Activated T-helper 17 cell treated with anti-CD3 and anti-CD28 coated beads, Interleukin-2, amount 50 U/mL, for 72 hours (primary cell): Measurements from ENCODE around the gene HMCN1. TPM values are rescaled to one million over a fixed set of nuclear protein-coding genes. Genes with fewer than 3 reads are reported as not detected.

ENCODE experiments used
- ATAC-seq: fragments of 150-1000 bp; cut with Tn5 transposase; replicated peaks from 2 replicates; pipeline ENCODE4 v1.10.0; 2021; ENCODE audit warnings: mild to moderate bottlenecking, moderate library complexity
- H3K27ac Mint-ChIP-seq: one replicate; pipeline ENCODE4 v1.8.0; 2022; ENCODE audit warnings: mixed read lengths
- H3K27me3 Mint-ChIP-seq: one replicate; pipeline ENCODE4 v1.8.0; 2022; ENCODE audit warnings: mixed read lengths
- H3K36me3 Mint-ChIP-seq: one replicate; pipeline ENCODE4 v1.8.0; 2022; ENCODE audit warnings: low read depth, mild to moderate bottlenecking, mixed read lengths
- H3K4me1 Mint-ChIP-seq: one replicate; pipeline ENCODE4 v1.8.0; 2022; ENCODE audit warnings: mixed read lengths
- H3K4me3 Mint-ChIP-seq: one replicate; pipeline ENCODE4 v1.8.0; 2022; ENCODE audit warnings: mild to moderate bottlenecking, mixed read lengths
- H3K9me3 Mint-ChIP-seq: one replicate; pipeline ENCODE4 v1.8.0; 2022; ENCODE audit warnings: mixed read lengths
- total RNA-seq, 2 donors: library from RNA; stranded (reverse); gene quantifications; one replicate each; pipeline ENCODE4 v1.2.3, GENCODE V29; 2022

The HMCN1 gene
- total RNA-seq, 2 donors from 2014 or later = 0.06 to 1.2 TPM

DNA sequence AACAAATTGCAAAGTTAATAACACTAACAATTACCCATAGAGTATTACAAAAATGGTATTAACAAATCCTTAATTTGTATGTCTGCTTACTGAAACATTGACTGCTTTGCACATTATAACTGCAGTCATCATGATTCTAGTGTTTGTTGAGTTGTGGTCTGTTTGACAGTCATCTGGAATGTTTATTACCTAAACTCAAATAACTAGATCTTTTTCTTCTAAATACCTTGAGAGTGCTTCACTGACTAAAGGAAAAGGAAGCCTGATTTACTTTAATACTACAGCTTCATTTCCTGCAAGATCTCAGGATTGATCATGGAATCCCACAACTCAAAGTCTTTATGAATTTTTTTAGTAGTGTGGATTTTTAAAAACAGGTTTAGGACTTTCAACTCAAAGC is 70.0 kb downstream of the HMCN1 start:
- no peak overlapping the region for H3K27ac Mint-ChIP-seq
- no peak for ATAC-seq
- no peak overlapping the region for H3K4me3 Mint-ChIP-seq
- H3K9me3 Mint-ChIP-seq = peaks cover 3% of the 10 kb centered on the region
- H3K36me3 Mint-ChIP-seq = no peaks in the 10 kb centered on the region
- peaks cover 7% of the 10 kb centered on the region for H3K27me3 Mint-ChIP-seq
- no peaks in the 10 kb centered on the region for H3K4me1 Mint-ChIP-seq

- Mint-ChIP-seq H3K4me1 (no peaks in the 10 kb centered on the region), H3K9me3 (peaks cover 3% of the 10 kb centered on the region), H3K36me3 (no peaks in the 10 kb centered on the region), H3K27ac (no peak overlapping the region), H3K4me3 (no peak overlapping the region), H3K27me3 (peaks cover 7% of the 10 kb centered on the region)
- no peak for ATAC-seq
Measured at GRCh38 chr1:185804608-185805007, 70.4 kb downstream of the HMCN1 start.

DNA sequence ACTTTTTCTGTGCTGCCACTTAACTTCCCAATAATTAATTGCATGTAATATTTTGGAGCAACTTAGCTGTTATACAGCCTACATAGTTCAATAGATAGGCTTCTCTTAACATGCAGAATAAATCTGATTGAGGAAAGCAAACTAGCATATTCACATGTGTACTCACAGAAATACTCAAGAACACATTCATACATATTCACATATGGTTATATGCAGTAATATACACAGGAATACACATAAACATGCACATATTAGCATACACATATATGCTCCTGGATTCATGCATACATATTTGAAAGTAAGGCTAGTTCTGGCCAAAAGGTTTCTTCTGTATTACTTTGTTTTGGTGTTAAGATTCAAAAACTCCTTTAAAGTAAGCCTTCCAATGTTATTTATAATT is 73.1 kb downstream of the HMCN1 start:
- Mint-ChIP-seq H3K36me3 (no peaks in the 10 kb centered on the region), H3K27ac (no peak overlapping the region), H3K4me3 (no peak overlapping the region), H3K4me1 (no peaks in the 10 kb centered on the region), H3K27me3 (peaks cover 4% of the 10 kb centered on the region), H3K9me3 (no peaks in the 10 kb centered on the region)
- no peak for ATAC-seq

DNA sequence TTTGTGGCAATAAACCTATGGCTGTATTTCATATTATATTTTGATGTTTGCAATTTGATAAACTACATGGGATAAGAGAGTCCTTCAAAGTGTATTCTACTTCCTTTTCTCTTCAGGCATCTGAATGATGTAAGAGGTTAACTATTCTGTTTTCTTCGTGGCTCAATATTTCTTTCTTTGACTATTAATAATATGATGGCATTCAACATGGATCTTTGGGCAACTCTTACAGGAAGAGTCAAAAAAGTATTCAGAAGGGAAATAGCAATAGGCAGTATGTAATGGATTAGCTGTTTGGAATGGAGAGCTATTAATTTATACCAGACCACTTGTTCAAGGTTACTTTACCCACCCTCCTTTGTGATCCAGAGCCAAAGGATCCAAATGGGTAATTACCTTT is 74.4 kb downstream of the HMCN1 start:
- H3K4me3 Mint-ChIP-seq = no peak overlapping the region
- no peak for ATAC-seq
- H3K36me3 Mint-ChIP-seq = no peaks in the 10 kb centered on the region
- H3K4me1 Mint-ChIP-seq = no peaks in the 10 kb centered on the region
- no peaks in the 10 kb centered on the region for H3K9me3 Mint-ChIP-seq
- no peak overlapping the region for H3K27ac Mint-ChIP-seq
- peaks cover 4% of the 10 kb centered on the region for H3K27me3 Mint-ChIP-seq

DNA sequence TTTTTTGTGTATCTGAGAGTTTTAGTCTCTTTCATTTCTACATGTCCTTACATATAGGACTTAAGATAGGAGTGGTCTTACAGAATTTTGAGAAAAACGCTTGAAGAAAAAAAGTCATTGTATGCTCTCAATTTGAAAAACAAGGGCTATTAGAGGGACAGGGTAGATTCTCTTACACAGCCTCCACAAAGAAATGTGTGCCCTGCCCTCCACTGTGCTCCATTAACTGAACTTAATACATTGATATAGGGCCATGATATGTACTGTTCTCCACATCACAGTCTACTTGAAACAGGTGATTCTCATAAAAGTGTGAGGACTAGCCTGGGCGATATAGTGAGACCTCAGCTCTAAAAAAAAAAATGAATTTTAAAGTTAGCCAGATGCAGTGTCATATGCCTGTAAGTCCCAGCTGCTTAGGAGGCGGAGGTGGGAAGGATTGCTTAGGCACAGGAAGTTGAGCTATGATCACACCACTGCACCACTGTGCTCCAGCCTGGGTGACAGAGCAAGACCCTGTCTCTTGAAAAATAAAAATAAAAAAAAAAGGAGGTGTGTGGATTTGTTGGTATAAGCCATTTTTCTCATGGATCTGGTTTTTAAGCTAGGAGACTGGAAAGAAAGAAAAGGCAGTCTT is 77.0 kb downstream of the HMCN1 start:
- no peak for ATAC-seq
- Mint-ChIP-seq H3K9me3 (no peaks in the 10 kb centered on the region), H3K27ac (no peak overlapping the region), H3K4me3 (no peak overlapping the region), H3K36me3 (no peaks in the 10 kb centered on the region), H3K4me1 (no peaks in the 10 kb centered on the region), H3K27me3 (no peaks in the 10 kb centered on the region)

DNA sequence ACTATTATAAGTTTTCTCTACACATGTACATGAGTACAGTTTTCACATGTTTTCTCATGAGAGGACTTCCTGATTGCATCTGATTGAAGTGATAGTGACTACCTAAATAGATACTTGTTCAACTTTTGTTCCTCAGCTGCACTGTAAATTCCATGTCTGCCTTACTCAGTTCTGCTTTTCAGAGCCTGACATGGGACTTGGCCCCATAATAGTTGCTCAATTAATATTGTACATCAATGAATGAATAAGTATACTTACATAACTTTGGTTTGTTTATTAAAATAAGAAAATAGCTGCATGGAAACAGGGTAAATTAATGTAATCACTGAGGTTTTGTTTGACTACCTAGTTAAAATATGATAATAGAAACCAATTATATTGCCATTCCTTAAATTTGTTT is 78.7 kb downstream of the HMCN1 start:
- Mint-ChIP-seq H3K27me3 (peaks cover 5% of the 10 kb centered on the region), H3K4me1 (no peaks in the 10 kb centered on the region), H3K9me3 (no peaks in the 10 kb centered on the region), H3K4me3 (no peak overlapping the region), H3K36me3 (no peaks in the 10 kb centered on the region), H3K27ac (no peak overlapping the region)
- no peak for ATAC-seq

- ATAC-seq = no peak
Measured at GRCh38 chr1:185813401-185813979, 79.3 kb downstream of the HMCN1 start.

GRCh38 chr1:185816460-185816859 is 82.3 kb downstream of the HMCN1 start:
- H3K4me3 Mint-ChIP-seq = no peak overlapping the region
- peaks cover 5% of the 10 kb centered on the region for H3K27me3 Mint-ChIP-seq
- ATAC-seq = no peak
- H3K9me3 Mint-ChIP-seq = no peaks in the 10 kb centered on the region
- H3K4me1 Mint-ChIP-seq = no peaks in the 10 kb centered on the region
- H3K36me3 Mint-ChIP-seq = no peaks in the 10 kb centered on the region
- H3K27ac Mint-ChIP-seq = no peak overlapping the region

More at GRCh38 chr1:185813401-185813979, 79.3 kb downstream of the HMCN1 start:
- Mint-ChIP-seq H3K9me3 (no peaks in the 10 kb centered on the region), H3K27me3 (peaks cover 5% of the 10 kb centered on the region), H3K4me1 (no peaks in the 10 kb centered on the region), H3K27ac (no peak overlapping the region), H3K4me3 (no peak overlapping the region), H3K36me3 (no peaks in the 10 kb centered on the region)

GRCh38 chr1:185819798-185820197 is 85.6 kb downstream of the HMCN1 start:
- Mint-ChIP-seq H3K4me3 (no peak overlapping the region), H3K27ac (no peak overlapping the region), H3K27me3 (peaks cover 14% of the 10 kb centered on the region), H3K36me3 (no peaks in the 10 kb centered on the region), H3K9me3 (no peaks in the 10 kb centered on the region), H3K4me1 (no peaks in the 10 kb centered on the region)
- no peak for ATAC-seq

DNA sequence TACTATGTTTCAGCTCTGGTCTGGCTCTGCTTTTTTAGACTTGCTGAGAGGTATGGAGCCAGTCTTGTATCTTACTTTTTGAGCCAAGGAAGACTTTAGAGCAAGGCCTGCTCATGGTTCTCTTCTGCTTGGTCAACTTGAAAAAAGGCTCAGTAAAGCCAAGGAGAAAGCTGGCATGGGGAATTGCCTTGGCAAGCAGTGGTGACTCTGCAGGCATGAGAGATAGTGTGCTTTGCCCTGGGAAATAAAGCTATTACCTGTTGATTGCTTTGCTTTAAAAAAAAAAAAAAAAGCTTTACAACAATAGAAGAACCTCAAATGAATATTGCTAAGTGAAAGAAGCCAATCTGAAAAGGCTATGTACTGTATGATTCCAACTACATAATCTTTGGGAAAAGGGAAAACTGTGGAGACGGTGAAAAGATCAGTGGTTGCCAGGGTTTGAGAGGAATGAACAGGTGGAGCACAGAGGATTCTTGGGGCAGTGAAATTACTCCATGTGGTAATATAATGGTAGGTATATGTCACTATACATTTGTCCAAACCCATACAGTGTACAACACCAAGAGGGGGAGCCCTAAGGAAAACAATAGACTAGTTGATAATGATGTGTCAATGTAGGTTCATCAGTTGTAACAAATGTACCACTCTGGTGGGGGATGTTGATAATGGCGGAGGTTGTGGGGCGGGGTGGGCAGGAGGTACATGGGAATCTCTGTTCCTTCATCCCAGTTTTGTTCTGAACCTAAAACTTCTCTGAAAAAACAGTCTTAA is 87.6 kb downstream of the HMCN1 start:
- no peak overlapping the region for H3K4me3 Mint-ChIP-seq
- H3K27me3 Mint-ChIP-seq = peaks cover 19% of the 10 kb centered on the region
- no peaks in the 10 kb centered on the region for H3K36me3 Mint-ChIP-seq
- H3K9me3 Mint-ChIP-seq = no peaks in the 10 kb centered on the region
- ATAC-seq = no peak
- no peaks in the 10 kb centered on the region for H3K4me1 Mint-ChIP-seq
- no peak overlapping the region for H3K27ac Mint-ChIP-seq

- H3K4me3 Mint-ChIP-seq = no peak overlapping the region
- no peak for ATAC-seq
- H3K9me3 Mint-ChIP-seq = no peaks in the 10 kb centered on the region
- no peaks in the 10 kb centered on the region for H3K36me3 Mint-ChIP-seq
- peaks cover 17% of the 10 kb centered on the region for H3K27me3 Mint-ChIP-seq
- H3K4me1 Mint-ChIP-seq = no peaks in the 10 kb centered on the region
- H3K27ac Mint-ChIP-seq = no peak overlapping the region
Measured at GRCh38 chr1:185823467-185823866, 89.3 kb downstream of the HMCN1 start.

DNA sequence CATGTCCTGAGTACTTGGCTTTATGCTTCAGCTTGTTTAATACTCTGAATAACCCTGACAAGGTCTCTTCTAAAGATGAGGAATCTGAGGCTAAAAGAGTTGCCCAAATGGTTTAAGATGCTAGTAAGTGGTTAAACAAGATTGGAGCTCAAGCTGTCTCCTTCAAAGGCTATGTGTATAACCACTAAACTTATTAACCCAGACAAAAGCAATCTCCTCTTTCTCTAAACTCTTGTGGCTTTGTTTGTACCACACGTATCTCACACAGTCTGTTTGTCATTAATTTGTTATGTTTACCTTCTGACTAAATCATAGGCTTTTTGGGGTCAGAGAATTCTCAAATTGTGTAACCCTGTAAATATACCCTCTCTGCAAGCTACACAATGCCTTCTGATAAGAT is 89.9 kb downstream of the HMCN1 start:
- H3K4me3 Mint-ChIP-seq = no peak overlapping the region
- no peak for ATAC-seq
- H3K9me3 Mint-ChIP-seq = no peaks in the 10 kb centered on the region
- H3K27ac Mint-ChIP-seq = no peak overlapping the region
- H3K4me1 Mint-ChIP-seq = no peaks in the 10 kb centered on the region
- H3K27me3 Mint-ChIP-seq = peaks cover 17% of the 10 kb centered on the region
- H3K36me3 Mint-ChIP-seq = no peaks in the 10 kb centered on the region

- H3K27ac Mint-ChIP-seq = no peak overlapping the region
- H3K4me1 Mint-ChIP-seq = no peaks in the 10 kb centered on the region
- no peak overlapping the region for H3K4me3 Mint-ChIP-seq
- H3K27me3 Mint-ChIP-seq = peaks cover 23% of the 10 kb centered on the region
- H3K9me3 Mint-ChIP-seq = no peaks in the 10 kb centered on the region
- no peak for ATAC-seq
- H3K36me3 Mint-ChIP-seq = no peaks in the 10 kb centered on the region
Measured at GRCh38 chr1:185825556-185825955, 91.4 kb downstream of the HMCN1 start.

- no peaks in the 10 kb centered on the region for H3K4me1 Mint-ChIP-seq
- no peaks in the 10 kb centered on the region for H3K36me3 Mint-ChIP-seq
- H3K4me3 Mint-ChIP-seq = no peak overlapping the region
- no peak for ATAC-seq
- no peaks in the 10 kb centered on the region for H3K9me3 Mint-ChIP-seq
- H3K27ac Mint-ChIP-seq = no peak overlapping the region
- peaks cover 5% of the 10 kb centered on the region for H3K27me3 Mint-ChIP-seq
Measured at GRCh38 chr1:185834371-185834905, 100.2 kb downstream of the HMCN1 start.

DNA sequence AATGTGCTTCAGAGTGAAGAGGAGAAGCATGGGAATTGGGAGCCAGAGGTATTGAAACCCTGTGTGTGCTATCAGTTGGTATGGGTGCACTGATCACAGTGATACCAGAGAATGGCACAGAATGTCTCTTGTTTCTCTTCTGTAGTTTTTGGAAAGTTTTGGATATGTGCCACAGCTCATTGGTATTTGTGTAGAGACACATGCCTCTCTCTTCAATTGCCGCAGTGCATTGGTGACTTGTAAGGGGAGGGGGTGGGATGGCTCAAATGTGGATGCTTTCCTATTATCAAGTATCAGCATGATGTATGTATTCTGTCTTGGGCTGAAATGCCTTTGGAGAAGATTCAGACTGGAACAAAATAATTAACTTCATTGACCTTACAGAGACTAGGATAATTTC is 101.0 kb downstream of the HMCN1 start:
- Mint-ChIP-seq H3K9me3 (no peaks in the 10 kb centered on the region), H3K4me1 (no peaks in the 10 kb centered on the region), H3K36me3 (no peaks in the 10 kb centered on the region), H3K4me3 (no peak overlapping the region), H3K27me3 (no peaks in the 10 kb centered on the region), H3K27ac (no peak overlapping the region)
- no peak for ATAC-seq
